ENCODE data around the gene UPK1A.
A peak's percentile ranks its signal among the peaks of the same experiment; 100 is the strongest.

DNA sequence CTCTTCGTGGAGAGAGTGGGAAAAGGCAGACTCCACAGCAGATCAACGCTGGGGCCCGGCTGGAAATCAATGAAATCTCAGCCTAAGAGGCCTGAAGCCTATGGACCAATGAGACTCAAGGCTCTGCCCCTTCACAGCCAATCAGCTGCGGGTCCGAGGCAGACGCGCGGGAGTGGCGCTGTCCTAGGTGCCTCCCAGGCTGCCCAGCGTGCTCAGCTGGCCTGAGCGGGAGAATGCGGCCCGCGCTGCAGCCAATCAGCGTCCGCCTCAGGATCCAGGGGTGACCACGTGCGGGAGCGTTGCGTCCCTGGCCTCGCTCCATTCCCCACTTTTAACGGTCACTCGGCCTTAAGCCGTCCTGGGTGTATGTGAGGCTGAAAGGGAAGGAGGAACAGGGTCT lies 37.9 kb downstream of the UPK1A start, which contains the start of gene ZBTB32:
- TF ChIP-seq FOXP2 (optimal IDR thresholded peaks at IDR 0.05; ENCODE audit: borderline replicate concordance, extremely low read depth, extremely low read length, insufficient read depth): no peak
- no peak for TF ChIP-seq TAF1 (IDR thresholded peaks at IDR 0.05; ENCODE audit: borderline replicate concordance, insufficient read depth, low read length)
- peak; percentile 59 to 80 for TF ChIP-seq REST (IDR thresholded peaks at IDR 0.05; ENCODE audit: insufficient read depth in 1 of 2, low read depth in 2 of 2, low read length in 2 of 2)
- TF ChIP-seq POLR2AphosphoS5 (IDR thresholded peaks at IDR 0.05; ENCODE audit: low read depth, low read length): no peak
- no peak for TF ChIP-seq SIN3A (IDR thresholded peaks at IDR 0.05; ENCODE audit: borderline replicate concordance, insufficient read depth, low read length)

All from PFSK-1 (cell line).